GM19468 (cell line): ENCODE results near the gene ZBTB25.

Experiments used
- ATAC-seq: cut with Tn5 transposase; IDR thresholded peaks from one replicate; pipeline ENCODE4 v1.9.1; 2021; ENCODE audit warnings: mild to moderate bottlenecking, moderate library complexity, moderate number of reproducible peaks; ENCODE audit not compliant: unreplicated experiment; ENCODE audit errors: extremely low read depth

ZBTB25 gene

DNA sequence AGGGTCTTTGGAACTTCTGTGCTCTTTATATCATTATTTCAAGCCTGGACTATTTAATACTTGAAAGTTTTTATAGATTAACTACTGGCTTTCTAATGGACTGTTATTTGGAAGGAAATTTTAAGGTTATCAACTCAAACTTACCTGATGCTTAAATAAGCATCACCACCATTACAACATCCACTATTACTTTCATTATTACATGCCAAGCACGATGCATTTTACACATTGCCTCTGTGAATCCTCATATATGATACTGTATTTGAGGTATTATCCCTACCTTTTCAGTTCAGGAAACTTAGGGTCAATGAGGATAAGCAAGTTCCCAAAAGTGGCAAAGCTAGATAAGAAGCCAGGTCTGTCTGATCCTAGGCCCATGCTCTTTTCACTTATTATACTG is 13.3 kb upstream of the ZBTB25 start:
- no peak for ATAC-seq

DNA sequence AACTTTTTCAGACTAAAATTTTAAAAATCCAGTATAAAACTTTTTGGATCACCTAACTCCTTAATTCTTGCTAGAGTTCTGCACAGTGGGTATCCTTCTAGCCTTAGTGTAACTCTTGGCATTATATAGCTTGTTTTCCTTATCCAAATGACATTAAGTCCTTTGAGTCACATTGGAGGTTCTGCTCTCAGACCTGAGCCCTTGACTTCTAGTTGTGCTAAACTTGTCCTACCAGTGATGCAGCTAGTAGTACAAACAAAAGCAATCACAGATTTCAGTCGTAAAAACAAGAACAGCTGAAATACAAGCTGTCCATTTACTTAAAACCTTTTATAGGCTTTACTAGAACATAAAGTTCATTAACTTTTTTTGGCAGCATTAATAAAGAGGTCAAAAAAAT is 11.4 kb upstream of the ZBTB25 start:
- no peak for ATAC-seq

DNA sequence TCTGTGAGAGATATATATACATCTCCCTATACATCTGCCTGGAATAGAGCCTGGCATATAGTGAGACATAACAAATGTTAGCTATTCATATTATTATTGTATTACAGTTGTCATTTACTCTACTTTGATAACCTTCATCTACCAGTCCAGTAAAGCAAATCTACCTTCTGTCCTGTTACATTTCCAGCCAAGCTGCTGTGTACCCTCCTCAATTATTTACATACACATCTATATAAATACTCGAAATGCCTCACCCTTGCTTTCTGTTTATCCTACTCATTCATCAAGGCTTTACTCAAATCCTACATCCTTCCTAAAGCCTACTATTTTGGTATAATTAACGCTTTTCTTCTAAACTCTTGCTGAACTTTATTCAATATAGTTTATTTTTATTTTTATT is 9.6 kb upstream of the ZBTB25 start:
- ATAC-seq, result no peak

DNA sequence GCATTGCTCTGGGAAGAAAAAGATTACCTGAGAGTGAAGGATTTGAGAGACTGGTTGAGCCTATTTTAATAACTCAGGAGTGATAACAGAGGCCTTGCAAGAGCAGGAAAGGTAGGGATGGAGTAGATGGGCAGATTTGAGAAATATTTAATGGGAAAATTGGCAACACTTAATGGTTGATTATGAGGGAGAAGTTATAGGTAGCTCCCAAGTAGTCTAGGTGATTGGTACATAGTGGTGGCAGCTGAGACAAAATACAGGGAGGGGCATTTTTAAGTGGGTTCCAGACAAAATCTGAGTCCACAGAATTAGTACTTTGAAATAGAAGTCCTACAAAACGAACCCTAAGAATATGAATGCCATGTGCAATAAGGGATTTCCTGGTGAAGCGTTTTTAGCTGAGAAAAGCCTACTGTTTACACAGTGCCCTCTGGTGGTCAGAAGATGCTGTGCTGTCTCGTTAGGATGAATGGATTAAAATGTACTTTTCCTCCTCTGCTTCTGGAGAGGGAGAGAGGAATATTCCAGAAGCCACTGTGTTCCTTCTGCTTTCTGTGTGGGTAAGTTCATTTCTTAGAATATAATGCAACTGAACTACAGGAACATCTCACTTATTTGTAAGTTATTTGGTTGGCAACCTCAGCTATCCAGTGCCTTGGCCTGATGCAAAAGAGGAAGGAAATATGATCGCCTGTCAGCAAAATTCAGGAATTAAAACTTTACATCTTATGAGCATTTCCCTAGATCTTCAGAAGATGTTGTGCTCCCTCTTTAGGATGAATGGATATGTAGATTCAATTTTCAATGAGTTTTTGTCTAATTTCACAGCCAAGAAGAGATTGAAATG is 7.4 kb upstream of the ZBTB25 start:
- no peak for ATAC-seq

DNA sequence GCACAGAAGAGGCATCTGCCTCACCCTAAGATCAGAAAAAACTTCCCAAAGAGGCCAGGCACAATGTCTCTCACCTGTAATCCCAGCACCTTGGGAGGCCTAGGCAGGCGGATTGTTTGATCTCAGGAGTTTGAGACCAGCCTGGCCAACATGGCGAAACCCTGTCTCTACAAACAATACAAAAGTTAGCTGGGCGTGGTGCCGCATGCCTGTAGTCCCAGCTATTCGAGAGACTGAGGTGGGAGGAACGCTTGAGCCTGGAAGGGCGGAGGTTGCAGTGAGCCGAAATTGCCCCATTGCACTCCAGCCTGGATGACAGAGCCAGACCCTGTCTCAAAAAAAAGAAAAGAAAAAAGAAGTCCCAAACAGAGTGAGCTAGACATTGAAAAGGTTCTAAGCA is 5.4 kb upstream of the ZBTB25 start:
- no peak for ATAC-seq

DNA sequence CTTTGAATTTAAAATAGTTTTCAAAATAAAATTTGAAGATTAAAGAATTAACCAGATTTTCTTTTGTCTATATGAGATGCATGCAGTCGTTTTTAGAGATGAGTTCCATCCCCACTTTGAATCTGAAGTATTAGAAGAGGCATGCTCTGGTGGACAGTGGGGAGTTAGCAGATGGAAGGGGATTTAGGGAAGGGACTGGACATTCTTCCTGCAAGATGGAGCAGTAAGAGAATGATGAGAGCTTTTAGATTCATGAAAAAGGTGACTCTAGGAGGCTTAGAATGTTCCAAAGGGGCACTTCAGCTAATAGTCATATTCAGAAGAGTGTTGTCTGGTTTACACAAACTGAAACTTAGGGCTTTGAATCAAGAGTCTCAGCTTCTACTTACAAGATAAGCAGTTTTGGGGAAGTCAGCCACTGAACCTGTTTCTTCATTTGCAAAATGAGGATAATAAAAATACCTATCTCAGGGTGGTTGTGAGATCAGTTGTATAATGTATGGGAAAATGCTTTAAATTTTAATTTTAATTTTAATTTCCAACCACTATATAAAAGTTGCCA is 4.7 kb upstream of the ZBTB25 start:
- ATAC-seq, result no peak

DNA sequence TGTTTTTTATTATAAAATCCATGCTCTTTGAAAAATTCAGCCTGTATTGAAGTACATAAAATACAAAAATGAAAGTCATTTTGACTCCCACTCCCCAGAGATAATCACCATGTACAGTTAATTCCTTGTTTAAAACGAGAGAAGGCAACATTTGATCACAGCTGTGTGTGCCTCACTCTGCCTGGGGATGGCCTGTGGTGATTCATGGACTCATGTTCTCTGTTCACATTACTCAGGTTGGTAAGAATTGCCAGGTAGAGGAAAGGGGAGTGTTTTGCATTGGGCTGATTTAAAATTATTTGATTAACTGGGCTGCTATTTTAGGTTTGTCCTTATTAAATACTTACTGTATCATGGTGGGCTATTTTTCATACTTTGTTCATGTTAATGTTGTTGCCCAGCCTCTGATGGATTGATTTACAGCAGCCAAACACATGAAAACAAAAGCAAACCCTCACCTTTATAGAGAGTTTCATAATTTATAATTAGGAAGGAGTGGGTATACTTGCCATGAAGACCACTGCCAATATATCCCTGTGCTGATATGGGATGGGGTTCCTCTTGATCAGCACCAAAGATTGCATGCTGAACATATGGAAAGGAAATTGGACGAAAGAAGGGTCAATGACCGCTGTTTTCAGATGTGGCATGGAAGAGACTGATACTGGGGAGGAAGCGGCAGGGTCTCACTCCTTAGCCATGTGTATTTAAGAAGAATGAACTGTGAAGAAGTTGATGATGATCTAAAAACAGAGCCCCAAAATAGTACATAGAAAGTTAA is 3.9 kb upstream of the ZBTB25 start:
- no peak for ATAC-seq

DNA sequence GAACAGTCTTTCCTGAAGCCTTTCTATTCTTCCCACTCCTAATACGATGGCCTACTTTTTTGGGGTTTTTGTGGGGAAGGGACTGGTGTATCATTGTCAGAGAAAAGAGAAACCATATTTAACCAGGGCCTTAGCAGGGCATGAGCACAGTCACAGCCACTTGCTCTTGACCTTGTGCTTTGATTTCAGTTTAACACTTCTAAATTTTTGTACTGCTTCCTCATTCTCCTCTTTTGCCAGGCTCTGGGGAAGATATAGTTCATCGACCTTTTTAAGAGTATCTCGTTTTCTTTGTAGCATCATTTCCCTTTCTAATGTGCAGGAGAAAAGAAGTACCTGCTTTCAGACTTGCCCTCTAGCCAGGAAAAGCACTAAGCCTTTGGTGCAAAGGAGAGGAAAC is 3.1 kb upstream of the ZBTB25 start:
- ATAC-seq, result no peak

DNA sequence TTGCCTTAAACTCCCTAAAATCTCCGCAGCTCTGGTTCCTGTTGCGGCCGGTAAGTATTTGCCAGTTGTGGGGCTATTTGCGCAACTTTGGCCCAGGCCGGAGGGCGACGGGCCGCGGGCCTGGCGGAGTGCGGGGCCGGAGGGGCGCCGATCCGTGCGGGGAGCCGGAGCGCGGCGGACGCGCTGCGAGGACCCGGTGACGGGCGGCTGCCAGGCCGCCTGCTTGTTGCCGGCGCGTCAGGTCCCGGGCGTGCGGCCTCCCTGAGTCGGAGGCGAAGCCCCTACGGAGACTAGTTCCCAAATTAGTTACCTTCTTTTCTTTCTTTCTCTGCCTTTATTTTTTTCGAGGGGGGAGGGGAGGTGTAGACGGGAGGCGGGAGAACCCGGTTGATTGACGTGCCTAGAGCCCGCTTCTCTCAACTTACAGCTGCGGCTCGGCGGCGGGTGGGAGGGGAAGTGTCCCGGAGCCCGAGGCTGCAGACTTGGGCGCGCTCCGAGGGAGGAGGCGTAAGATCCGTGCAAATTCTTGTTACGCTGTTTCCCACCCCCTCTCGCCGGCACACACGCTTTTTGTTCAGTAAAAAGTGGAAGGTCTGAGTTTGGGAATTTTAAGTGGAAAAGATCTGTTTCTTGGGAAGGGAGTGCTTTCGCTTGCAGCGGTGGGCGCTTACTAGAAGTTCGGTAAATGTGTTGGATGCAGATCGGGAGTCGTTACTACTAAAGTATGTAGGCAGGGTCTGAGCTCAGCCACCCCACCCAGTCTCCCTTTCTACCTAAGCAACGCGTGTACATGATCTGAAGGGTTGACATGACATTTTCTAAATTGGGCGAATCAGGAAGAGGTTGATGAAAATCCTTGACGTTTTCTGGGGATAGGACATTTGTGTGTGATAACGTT is 1.5 kb upstream of the ZBTB25 start:
- no peak for ATAC-seq

DNA sequence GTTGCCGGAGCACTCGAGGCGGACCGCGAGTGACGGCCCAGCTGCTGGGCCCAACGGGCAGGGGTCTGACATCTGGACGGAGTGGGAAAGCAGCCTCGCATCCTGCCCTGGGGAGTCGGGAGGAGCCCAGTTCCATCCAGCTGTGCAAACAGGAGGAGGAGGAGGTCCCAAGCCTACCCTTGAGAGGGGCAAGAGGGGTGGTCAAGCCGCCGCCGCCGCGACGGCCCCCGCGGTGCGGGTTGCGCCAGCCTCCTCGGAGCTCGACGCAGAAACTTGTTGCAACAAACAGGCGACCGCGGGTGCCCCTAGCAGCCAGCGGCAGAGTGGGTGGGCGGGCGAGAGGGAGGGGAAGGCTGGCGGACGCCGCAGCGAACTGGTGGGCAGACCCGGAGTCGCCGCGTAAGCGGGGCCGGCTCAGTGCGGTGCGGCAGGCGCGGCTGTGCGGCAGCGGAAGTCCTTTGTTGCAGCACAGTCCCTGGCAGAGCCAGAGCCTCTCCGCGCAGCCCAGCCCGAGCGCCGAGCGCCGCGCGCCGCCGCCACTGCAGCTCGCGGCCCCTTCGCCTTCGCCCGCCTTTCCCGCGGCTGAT is 765 bp upstream of the ZBTB25 start, which contains the start of gene ZBTB1:
Gene ZBTB1, plus strand, starts transcription at position 461 of the 587 bp plus-strand sequence. CDS start 16,735 bp downstream, outside the sequence.
- ATAC-seq, result no peak

DNA sequence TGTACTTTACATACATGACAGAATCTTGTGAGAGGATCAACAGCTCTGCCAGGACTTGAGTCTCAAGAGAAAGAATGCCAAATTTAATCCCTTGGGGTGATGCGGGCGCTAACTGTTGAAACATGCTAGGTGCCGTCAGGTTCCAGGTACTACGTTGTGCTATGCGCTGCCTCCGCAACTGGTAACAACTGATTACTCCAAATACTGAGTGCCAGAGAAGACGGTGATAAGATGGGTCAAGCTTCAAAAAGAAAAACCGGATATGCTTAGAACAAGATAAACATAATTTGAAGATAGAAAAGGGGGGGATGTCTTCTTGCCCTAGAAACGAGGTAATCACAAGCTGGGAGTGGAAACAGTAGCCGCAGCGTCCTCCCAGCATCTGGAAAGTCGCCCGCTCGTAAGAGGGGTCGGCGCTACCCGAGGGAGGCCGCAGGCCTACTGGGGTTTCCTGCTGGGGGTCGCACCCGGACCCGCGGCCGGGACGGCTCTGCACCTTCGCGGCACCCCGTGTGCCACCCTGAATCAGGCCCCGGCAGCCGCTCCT is 678 bp downstream of the ZBTB25 start:
- ATAC-seq, result no peak

DNA sequence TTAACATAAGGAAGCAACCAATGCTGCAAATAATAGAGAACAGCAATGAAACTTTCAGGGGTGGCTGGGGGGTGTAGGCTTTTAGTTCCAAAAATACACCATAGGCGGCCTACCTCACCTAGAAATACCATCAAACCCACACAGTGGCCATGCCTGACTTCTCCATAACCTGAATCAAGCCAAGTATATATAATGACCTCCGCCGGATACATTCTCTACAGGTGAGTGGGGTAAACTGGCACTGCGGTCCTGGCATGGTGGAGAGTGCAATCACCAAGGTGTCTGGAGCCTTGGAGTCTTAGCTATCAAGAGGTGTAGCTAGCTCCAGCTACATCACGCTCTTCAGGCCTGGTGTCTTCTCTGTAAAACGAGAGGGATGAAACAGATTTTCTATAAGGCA is 1.2 kb downstream of the ZBTB25 start:
- no peak for ATAC-seq

DNA sequence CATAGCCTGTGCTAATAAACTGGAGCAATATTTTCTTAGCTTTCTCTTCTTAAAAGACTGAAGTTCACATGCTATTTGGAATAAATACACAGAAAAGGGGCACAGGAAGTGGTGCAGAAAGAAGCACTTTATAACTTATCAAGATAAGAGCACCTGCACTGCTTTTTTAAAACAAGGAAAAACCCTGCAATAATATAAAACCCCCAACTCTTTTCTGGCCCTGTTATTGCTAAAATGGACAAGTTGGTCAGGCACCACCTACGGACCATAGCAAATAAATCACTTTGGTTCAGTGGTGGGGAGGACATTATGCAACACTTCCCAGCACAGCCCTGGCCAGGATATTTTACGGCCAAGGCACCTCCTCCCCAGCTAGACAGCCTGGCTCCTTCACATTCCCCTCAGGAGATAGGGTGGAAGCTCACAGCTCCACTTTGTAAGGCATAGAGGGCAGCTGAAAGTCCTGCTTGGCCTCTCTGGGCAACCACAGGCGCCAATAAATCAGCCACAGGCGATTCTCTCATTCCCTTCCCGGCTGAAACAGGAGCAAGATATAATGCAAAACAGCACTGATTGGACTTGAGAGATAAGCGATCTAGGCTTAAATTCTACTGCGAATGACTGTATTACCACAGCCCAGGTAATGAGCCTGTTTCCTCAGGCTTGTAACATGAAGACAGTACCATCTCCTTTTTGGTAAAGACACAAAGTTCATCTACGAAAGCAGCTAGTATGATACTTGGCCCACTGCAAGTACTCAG is 2.0 kb downstream of the ZBTB25 start:
- ATAC-seq, result no peak

DNA sequence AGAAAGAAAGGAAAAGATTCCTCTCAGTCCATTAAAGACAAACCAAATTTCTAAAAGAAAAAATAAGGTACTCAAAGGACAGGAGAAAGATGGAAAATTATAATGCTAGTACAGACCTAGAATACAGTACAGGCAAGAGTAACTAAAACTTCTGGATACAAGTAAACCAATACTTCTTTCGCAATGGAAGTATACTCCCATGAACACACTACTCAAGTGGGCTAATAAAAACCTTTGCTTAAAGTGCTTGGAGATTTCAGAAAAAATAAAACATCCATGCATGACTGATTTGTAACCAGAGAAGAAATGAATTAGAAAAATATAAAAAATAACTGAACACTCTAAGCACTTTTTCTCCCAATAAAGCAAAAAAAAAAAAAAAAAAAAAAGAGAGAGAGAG is 3.5 kb downstream of the ZBTB25 start:
- ATAC-seq, result no peak

DNA sequence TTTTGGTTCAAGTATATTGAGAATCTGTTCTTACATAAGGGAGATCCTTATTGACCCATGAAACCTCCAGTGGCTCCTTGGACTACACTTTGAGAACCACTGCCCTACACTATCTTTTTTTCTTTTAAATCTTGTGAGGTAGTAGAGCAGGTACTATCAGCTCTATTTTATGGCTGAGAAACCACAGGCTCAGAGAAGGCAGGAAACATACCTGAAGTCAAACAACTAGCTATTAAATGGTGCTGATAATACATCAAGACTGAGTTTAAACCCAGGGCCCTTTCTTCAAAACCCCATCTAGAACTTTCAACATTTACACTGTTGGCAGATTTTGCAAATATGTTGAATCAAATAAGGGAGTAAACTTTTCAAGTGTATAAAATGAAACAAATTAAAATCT is 6.9 kb downstream of the ZBTB25 start:
- no peak for ATAC-seq

DNA sequence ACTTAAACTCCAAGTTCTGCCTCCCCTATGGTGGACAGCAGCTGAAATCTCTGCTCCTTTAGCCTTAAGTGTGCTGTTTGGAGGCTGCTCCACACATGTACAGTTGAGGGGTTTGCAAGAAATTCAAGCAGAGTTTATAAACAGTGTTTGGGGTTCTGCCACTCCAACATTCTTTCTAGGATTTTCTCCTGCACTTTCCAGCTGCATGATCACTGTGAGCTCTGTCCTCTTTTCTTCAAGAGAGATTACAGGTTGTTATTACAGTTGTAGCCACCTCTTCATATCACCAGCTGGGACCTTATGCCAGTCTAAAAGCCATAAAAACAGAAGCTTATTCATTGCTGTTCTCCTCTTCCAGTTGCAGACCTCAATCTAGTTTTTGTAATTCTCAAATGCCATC is 8.4 kb downstream of the ZBTB25 start:
- no peak for ATAC-seq

DNA sequence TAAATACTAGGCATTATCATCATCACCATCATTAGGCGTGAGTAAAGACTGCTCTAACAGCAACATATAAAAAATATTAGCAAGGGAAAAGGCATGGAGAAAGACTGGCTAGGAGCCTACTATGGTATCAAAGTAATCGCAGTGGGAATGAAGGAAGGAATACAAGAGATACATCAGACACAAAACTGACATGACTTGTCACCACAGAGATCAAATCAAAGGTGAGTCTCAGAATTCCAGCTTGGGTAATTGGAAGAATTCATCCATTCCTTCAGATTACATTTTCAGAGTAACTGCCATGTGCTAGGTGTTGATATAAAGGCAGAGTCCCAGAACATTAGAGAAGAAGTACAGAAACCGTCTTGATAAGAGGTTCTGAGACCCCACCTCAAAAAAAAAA is 10.2 kb downstream of the ZBTB25 start:
- ATAC-seq, result no peak

DNA sequence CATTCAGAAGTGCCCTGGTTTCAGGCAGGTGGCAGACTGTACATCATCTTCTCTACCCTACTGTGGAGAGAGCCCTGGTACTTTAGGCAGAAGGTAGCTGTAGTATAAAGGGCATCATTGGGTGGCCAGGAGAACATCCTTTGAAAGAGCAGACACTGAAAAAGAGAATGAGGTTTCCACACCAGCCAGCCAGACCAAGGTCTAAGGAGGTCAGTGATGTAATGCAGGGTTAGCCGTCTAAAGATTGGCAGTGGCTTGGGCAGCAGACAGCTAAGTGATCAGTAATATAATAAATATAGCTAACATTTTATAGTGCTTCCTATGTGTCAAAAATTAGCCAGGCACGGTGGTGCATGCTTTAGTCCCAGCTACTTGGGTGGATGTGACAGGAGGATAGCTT is 12.0 kb downstream of the ZBTB25 start:
- no peak for ATAC-seq

DNA sequence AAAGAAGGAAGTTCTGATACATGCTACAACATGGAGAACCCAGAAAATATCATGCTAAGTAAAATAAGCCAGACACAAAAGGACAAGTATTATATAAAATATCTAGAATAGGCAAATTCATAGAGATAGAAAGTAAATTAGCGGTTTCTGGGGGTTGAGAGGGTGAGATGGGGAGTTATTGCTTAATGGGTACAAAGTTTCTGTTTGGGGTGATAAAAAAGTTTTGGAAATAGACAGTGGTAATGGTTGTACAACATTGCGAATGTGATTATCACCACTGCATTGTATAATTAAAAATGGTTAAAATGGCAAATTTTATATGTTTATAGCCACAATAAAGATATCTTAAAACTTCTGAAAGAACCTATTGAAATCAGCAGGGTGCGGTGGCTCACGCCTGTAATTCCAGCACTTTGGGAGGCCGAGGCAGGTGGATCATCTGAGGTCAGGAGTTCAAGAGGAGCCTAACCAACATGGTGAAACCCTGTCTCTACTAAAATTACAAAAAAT is 15.0 kb downstream of the ZBTB25 start:
- ATAC-seq, result no peak
